ENCODE data around the gene MAPKAPK2.

Gene MAPKAPK2

DNA sequence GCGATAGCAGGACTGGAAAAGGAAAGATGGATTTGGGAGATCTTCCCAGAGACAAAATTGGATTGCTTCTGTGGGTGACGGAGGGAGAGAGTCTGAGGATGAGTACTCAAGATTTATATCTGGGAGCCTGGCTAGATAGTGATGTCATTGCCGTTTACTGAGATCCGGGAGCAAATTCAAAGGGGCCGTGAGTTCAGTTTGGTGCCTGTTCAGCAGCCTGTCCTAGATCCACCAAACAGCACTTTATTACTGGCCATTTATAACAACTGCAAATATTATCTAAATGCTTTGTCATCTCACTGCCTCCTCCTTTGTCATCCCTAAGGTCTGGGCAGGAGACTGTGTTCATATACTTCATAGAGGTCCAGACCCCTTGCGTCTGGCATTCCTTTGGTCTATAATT lies 29.2 kb downstream of the MAPKAPK2 start:
- DNase-seq, result no peak
- intact Hi-C loops (cut with DNase I), result no loop called here

DNA sequence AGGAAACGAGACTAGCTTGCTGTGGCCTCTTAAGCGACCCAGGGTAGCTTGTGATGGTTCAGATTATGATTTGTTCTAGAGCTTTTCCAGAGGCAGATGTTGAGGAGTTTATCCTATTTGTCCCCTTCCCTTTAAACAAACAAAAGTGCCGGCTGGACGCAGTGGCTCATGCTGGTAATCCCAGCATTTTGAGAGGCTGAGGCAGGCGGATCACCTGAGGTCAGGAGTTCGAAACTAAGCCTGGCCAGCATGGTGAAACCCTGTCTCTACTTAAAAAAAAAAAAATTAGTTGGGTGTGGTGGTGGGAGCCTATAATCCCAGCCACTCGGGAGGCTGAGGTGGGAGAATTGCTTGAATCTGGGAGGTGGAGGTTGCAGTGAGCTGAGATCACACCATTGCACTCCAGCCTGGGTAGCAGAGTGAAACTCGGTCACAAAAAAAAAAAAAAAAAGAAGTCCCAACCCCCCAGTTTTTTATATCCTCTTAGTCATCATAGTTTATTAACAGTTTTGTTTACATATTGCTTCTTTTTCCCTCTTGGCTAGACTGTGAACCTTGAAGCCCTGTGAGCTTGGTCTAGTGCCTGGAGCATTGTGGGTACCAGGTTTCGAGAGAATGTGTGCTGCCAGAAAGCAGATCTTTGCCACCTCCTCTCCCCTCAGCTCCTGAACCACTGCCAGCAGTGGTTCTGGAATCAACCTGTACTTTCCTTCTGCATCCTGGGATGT lies 29.8 kb downstream of the MAPKAPK2 start:
- intact Hi-C loops (cut with DNase I), result no loop called here
- no peak for DNase-seq

DNA sequence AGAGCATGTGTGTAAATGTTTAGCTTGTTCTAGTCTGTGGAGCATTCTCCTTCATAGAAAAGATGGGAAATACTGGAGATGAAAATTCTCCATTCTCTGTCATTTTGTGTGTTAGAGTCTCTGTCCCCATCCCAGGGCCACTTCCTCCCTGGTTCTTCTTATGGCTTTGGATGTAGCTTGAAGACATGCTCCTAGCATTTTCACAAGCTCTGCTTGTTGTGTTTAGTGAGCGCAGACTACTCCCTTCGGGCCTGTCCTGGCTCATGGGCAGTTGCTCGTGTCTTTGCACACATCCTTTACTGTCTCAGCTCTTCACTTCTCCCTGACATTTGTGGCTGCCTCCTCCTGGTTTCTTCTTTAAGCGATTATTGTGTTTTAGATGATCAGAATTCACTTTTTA lies 30.4 kb downstream of the MAPKAPK2 start:
- DNase-seq, result no peak
- intact Hi-C loops (cut with DNase I), result no loop called here

DNA sequence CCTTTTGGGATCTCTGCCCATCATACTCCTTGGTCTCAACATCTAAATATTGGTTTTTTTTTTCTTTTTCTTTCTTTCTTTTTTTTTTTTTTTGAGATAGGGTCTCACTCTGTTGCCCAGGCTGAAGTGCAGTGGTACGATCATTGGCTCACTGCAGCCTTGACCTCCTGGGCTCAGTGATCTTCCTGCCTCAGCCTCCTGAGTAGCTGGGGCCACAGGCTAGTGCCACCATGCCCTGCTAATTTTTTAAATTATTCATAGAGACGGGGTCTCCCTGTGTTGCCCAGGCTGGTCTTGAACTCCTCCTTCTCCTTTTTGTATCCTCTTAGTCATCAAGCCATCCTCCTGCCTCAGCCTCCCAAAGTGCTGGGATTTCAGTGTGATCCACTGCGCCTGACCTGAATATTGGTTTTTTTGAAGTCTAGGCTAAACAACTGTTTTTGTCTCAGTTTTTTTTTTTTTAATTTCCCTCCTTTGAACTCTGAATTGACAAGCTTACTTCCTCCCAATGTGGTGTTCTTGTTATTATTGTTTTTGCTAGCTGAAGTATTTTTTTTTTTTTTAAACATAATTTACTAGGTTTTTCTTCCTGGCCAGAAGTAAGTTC lies 30.9 kb downstream of the MAPKAPK2 start:
- intact Hi-C loops (cut with DNase I), result no loop called here
- DNase-seq, result no peak

GRCh38 chr1:206716159-206716869 lies 31.6 kb downstream of the MAPKAPK2 start:
- DNase-seq, result no peak
- intact Hi-C loops (cut with DNase I), result no loop called here

GRCh38 chr1:206716870-206717673 lies 32.4 kb downstream of the MAPKAPK2 start:
- intact Hi-C loops (cut with DNase I), result no loop called here
- peak in 3 of 42 donors; percentile 19 to 45 (median 21) for DNase-seq

GRCh38 chr1:206717674-206717989 lies 32.9 kb downstream of the MAPKAPK2 start:
- intact Hi-C loops (cut with DNase I), result no loop called here

GRCh38 chr1:206719169-206719839 lies 34.6 kb downstream of the MAPKAPK2 start:
- intact Hi-C loops (cut with DNase I), result no loop called here
- DNase-seq, result no peak

More at GRCh38 chr1:206717674-206717989, 32.9 kb downstream of the MAPKAPK2 start:
- no peak for DNase-seq

DNA sequence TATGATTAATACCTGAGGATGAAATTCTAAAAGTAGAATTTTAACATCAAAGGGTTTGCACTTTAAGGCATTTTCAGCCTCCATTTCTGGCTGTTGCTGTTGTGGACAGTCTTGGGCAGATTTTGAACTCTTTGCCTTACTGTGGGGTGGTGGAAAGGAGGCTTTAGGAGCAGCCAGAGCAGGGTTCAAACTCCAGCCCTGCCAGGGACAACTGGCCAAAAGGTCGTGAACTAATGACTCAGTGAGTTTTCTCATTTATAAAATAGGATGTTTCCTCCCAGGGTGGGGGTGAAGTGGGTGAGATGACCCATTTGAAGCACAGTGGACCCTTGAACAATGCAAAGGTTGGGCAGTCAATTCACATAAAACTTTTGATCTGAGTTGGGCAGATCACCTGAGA lies 36.7 kb downstream of the MAPKAPK2 start:
- no peak for DNase-seq
- intact Hi-C loops (cut with DNase I), result no loop called here

- DNase-seq, result no peak
- intact Hi-C loops (cut with DNase I), result no loop called here
Observed at GRCh38 chr1:206722751-206723461, 38.2 kb downstream of the MAPKAPK2 start.

- intact Hi-C loops (cut with DNase I), result no loop called here
- DNase-seq, result no peak
Observed at GRCh38 chr1:206723462-206723804, 38.7 kb downstream of the MAPKAPK2 start.

DNA sequence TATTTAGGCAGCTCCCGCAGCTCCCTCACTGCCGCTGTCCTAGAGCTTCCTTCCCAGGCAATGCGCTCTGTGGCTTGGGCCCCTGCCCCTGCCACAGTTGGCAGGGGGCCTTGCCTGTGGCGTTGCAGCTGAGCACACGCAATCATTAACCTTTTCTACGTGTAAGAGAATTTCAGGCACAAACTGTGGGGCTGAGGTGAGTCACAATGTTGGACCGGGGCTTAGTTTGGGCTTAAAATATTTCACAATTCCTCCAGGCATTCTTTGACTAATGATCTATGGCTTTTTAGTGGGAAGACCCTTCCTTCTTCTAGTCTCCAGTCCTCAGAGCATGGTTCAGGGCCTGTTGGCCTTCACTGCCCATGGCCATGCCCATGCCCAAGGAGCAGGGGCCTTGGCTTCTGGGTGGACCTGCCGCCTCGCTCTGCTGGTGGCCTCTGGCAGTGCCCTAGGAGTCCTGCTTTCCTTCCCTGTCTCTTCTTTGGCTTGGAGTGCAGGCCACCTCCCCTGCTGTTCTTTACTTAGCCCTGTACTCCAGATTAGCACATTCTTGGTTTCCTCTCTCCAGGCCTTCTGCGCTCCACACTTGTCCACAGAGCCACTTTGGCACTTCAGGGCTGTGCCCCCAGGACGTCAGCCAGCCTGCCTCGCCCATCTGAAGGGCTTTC lies 39.2 kb downstream of the MAPKAPK2 start:
- intact Hi-C loops (cut with DNase I), result no loop called here
- DNase-seq, result peak in 1 of 42 donors; percentile 46

DNA sequence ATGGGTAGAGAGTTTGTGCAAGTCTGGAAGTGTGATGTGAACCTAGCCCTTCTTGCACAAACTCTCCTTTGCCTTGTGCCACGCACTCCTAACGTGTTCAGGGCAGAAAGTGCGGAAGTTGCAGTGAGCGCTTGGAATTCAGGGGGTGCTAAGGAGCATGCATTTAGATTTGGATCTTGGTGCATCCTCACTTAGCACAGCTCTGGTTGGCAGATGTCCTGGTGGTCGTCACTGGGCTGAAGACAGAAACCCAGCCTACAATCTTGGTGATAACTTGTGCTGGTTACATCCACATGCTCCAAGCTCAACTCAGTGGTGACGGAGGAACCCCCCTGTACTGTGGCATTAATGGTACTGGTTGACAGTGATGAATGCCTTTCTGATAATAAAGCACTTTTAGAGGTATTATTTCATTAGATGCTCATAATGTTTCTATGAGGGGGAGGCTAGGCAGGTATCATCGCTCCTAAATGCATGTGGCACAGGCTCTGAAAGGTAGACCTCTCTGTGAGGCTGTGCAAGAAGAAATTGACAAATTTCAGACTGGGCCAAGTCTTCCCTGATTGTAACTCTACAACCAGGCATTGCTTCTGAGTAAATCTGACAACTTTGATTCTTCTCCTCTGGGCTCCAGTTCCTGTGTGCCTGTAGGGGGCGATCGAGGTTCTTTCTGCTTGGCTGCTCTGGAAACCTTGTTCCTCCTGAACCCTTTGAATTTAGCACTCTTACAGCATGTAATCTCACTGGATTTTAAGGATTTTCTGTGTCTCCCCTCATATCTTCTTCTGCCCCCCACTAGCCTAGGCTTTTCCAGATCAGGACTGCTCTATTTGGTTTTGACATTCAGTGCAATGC lies 40.6 kb downstream of the MAPKAPK2 start:
- intact Hi-C loops (cut with DNase I), result no loop called here
- peak in 37 of 42 donors; percentile 21 to 78 (median 59) for DNase-seq

- intact Hi-C loops (cut with DNase I), result no loop called here
- DNase-seq, result no peak
Observed at GRCh38 chr1:206727981-206728696, 43.4 kb downstream of the MAPKAPK2 start.

DNA sequence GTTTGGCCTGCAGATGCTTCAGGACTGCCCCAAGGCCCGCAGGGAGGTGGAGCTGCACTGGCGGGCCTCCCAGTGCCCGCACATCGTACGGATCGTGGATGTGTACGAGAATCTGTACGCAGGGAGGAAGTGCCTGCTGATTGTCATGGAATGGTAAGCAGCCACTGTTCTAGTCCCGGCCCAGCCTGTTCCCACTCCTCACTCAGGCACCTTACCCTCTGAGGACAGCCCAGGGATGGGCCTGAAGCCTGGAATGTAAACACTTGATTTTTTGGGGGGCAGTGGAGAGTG lies 43.9 kb downstream of the MAPKAPK2 start:
- intact Hi-C loops (cut with DNase I), result no loop called here
- no peak for DNase-seq

DNA sequence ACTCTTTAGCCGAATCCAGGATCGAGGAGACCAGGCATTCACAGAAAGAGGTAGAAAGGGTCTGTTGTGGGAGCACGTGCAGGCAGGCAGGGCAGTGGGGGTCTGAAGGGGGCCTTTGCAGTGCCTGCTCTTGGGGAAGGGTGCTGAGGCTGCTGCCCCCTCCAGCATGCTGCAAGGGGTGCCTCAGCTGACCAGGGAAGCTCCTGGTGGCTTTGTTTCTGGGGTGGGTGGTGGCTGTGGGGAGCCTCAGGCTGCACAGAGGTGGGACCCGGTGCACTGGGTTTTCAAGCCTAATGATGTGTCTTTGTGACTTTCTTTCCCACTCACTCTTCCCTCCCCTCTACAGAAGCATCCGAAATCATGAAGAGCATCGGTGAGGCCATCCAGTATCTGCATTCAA lies 44.3 kb downstream of the MAPKAPK2 start:
- peak in 1 of 42 donors; percentile 25 for DNase-seq

GRCh38 chr1:206729507-206729906 lies 44.8 kb downstream of the MAPKAPK2 start:
- peak in 1 of 42 donors; percentile 9 for DNase-seq
- intact Hi-C loops (cut with DNase I), result no loop called here

More for the DNA sequence above, 44.3 kb downstream of the MAPKAPK2 start:
- intact Hi-C loops (cut with DNase I), result no loop called here
